Natural killer cell (primary cell): ENCODE data around the gene MPND. TPM values are rescaled to one million over a fixed set of nuclear protein-coding genes. Genes with fewer than 3 reads are reported as not detected.

Experiments used
- ATAC-seq, 3 donors: fragments of 150-1000 bp in 2 of 3; fragments of 200-7000 bp in 1 of 3; cut with Tn5 transposase; 1 replicate in 1 of 3; 2 replicates in 2 of 3; pipeline ENCODE4 v1.10.0; 2021; ENCODE audit warnings: mild to moderate bottlenecking in 2 of 3, moderate library complexity in 2 of 3
- DNase-seq, 2 donors: peaks; one replicate each; pipeline versions ENCODE4 v3.0.0 to v3.0.0-alpha.2; 2013 to 2021; ENCODE audit warnings: mixed read lengths in 1 of 2
- H3K27ac ChIP-seq: one replicate; pipeline ENCODE4 v1.5.1; 2013; ENCODE audit warnings: mild to moderate bottlenecking, low read length
- H3K27me3 ChIP-seq: one replicate; pipeline ENCODE4 v1.6.1; 2013; ENCODE audit warnings: low read length; ENCODE audit not compliant: control insufficient read depth, insufficient read depth
- H3K36me3 ChIP-seq: one replicate; pipeline ENCODE4 v1.6.1; 2013; ENCODE audit warnings: low read length; ENCODE audit not compliant: control insufficient read depth, insufficient read depth
- H3K4me1 ChIP-seq: one replicate; pipeline ENCODE4 v1.6.1; 2013; ENCODE audit warnings: low read length; ENCODE audit not compliant: control insufficient read depth, insufficient read depth
- H3K4me3 ChIP-seq: one replicate; pipeline ENCODE4 v1.5.1; 2013; ENCODE audit warnings: low read length
- H3K9me3 ChIP-seq: one replicate; pipeline ENCODE4 v1.6.1; 2013; ENCODE audit warnings: low read length; ENCODE audit not compliant: control insufficient read depth, insufficient read depth
- H3K27ac Mint-ChIP-seq, 2 donors: one replicate each; pipeline ENCODE4 v1.8.0; 2022; ENCODE audit warnings: mild to moderate bottlenecking in 2 of 2, mixed read lengths in 2 of 2, moderate library complexity in 1 of 2
- H3K27me3 Mint-ChIP-seq, 2 donors: one replicate each; pipeline ENCODE4 v1.8.0; 2022; ENCODE audit warnings: low read depth in 2 of 2, mixed read lengths in 2 of 2
- H3K36me3 Mint-ChIP-seq: one replicate; pipeline ENCODE4 v1.8.0; 2022; ENCODE audit warnings: mixed read lengths
- H3K4me1 Mint-ChIP-seq, 2 donors: one replicate each; pipeline ENCODE4 v1.8.0; 2022; ENCODE audit warnings: mixed read lengths in 2 of 2
- H3K4me3 Mint-ChIP-seq: one replicate; pipeline ENCODE4 v1.8.0; 2022; ENCODE audit warnings: mild to moderate bottlenecking, moderate library complexity, mixed read lengths
- H3K9me3 Mint-ChIP-seq, 2 donors: one replicate each; pipeline ENCODE4 v1.8.0; 2022; ENCODE audit warnings: mixed read lengths in 2 of 2
- WGBS: methylation state at CpG from one replicate; pipeline ENCODE4 v1.1.7; 2013; ENCODE audit warnings: missing lambda C conversion rate; ENCODE audit not compliant: insufficient coverage; 5-methylcytosine and 5-hydroxymethylcytosine counted together
- intact Hi-C: fragments of 100-400 bp; cut with micrococcal nuclease; formaldehyde crosslinking; loops from one replicate; pipeline ENCODE4 v1.14.2; 2022
- total RNA-seq, 4 donors: library from RNA; stranded (reverse); fragments of 120-200 nt in 1 of 4; gene quantifications; one replicate each; pipeline versions ENCODE4 v1.2.3 to v1.2.4, GENCODE V29; 2013 to 2022
- TF ChIP-seq, protein P1 (sequence below): fragments of 200-600 bp; IDR thresholded peaks from one replicate; pipeline ENCODE4 v1.8.0; 2022; ENCODE audit warnings: antibody characterized with exemption

Gene MPND
- total RNA-seq, 3 donors from 2014 or later (not counting 1 experiment from before 2014, with no cell fraction given): 30.4 to 38.4 (median 31.1) TPM

DNA sequence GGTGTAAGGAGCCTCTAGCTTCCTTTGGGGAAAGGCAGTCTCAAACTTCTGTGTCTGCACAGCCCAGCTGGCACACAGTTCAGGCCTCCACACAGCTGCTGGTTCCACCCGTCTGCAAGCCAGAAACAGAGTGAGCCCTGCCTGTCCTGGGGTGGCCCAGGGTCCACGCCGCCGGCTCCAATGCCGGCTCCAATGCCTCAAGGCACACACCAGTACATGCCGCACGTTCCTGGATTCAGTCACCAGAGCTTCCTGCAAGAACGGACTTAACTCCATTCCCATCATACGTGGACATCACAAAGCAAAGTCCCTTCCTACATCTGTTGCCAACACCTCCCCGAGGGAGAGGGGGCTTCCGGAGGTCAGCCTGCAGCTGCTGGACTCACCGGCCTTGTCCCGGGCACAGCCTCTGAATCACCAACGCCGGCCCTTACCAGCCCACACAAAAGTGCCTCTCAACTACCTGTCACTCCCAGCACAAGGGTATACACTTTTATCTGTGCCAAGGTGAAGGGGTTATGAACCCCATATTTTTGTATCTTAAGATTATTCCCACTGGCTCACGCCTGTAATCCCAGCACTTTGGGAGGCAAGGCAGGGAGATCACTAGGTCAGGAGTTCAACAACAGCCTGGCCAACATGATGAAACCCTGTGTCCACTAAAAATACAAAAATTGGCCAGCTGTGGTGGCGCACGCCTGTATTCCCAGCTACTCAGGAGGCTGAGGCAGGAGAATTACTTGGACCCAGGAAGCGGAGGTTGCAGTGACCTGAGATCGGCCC is 48.5 kb downstream of the MPND start:
- H3K4me3 ChIP-seq: no peak overlapping the region
- peaks cover 14% of the 10 kb centered on the region for H3K36me3 ChIP-seq
- peaks cover 35% of the 10 kb centered on the region for H3K4me1 ChIP-seq
- TF ChIP-seq, protein P1, sequence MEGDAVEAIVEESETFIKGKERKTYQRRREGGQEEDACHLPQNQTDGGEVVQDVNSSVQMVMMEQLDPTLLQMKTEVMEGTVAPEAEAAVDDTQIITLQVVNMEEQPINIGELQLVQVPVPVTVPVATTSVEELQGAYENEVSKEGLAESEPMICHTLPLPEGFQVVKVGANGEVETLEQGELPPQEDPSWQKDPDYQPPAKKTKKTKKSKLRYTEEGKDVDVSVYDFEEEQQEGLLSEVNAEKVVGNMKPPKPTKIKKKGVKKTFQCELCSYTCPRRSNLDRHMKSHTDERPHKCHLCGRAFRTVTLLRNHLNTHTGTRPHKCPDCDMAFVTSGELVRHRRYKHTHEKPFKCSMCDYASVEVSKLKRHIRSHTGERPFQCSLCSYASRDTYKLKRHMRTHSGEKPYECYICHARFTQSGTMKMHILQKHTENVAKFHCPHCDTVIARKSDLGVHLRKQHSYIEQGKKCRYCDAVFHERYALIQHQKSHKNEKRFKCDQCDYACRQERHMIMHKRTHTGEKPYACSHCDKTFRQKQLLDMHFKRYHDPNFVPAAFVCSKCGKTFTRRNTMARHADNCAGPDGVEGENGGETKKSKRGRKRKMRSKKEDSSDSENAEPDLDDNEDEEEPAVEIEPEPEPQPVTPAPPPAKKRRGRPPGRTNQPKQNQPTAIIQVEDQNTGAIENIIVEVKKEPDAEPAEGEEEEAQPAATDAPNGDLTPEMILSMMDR: no peak
- H3K27me3 ChIP-seq: no peaks in the 10 kb centered on the region
- no peak for ATAC-seq
- H3K9me3 ChIP-seq: no peaks in the 10 kb centered on the region
- H3K27me3 Mint-ChIP-seq: no peaks in the 10 kb centered on the region
- no peak for DNase-seq
- no peaks in the 10 kb centered on the region for H3K36me3 Mint-ChIP-seq
- no peaks in the 10 kb centered on the region for H3K9me3 Mint-ChIP-seq
- no peak overlapping the region for H3K27ac ChIP-seq
- no peak overlapping the region for H3K27ac Mint-ChIP-seq
- peaks cover 35 to 42% of the 10 kb centered on the region in 2 donors for H3K4me1 Mint-ChIP-seq
- WGBS: 96% methylated on average over 20 of the region's 20 CpGs
- no peak overlapping the region for H3K4me3 Mint-ChIP-seq
- intact Hi-C loops: no loop called here

DNA sequence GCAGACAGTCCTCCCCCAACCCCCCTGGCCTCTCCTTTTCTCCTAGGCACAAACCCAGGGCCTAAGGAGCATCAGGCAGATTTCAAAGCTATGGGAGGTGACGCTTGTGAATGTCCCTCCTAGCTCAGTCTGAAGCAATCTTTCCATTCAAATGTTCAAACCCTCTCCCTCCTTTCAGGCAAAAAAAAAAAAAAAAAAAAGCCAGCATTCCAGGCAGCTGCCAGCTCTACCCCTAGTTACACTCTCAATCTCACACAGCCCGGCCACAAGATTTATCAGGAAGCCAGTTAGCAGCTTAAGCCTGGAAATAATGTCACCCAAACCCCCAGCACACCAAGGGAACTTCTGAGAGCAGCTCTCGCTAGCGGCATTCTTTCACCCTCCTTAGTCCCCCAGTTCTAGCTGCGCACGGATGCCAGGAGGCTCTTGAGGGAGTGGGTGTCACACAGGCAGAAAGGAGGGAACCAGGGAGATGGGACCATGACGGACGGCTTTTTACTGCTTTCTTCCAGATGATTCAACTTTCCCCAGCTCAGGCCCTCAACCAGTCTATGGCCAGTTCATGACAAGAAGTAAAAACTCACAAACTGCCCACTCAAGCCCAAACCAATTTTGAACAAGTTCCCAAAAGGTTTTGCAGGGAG is 50.7 kb downstream of the MPND start:
- no peaks in the 10 kb centered on the region for H3K27me3 Mint-ChIP-seq
- H3K4me3 Mint-ChIP-seq: no peak overlapping the region
- no peaks in the 10 kb centered on the region for H3K27me3 ChIP-seq
- H3K4me1 Mint-ChIP-seq: peaks cover 39 to 48% of the 10 kb centered on the region in 2 donors
- no peaks in the 10 kb centered on the region for H3K9me3 Mint-ChIP-seq
- peaks cover 11% of the 10 kb centered on the region for H3K36me3 ChIP-seq
- no peak overlapping the region for H3K27ac ChIP-seq
- 92% methylated on average over 8 of the region's 8 CpGs for WGBS
- H3K9me3 ChIP-seq: no peaks in the 10 kb centered on the region
- no peak overlapping the region for H3K4me3 ChIP-seq
- H3K4me1 ChIP-seq: peaks cover 48% of the 10 kb centered on the region
- H3K36me3 Mint-ChIP-seq: no peaks in the 10 kb centered on the region
- TF ChIP-seq, protein P1: no peak
- peak overlapping the region; percentile 17 to 32 for H3K27ac Mint-ChIP-seq
- DNase-seq (no peak), ATAC-seq (no peak)
- intact Hi-C loops: no loop called here

DNA sequence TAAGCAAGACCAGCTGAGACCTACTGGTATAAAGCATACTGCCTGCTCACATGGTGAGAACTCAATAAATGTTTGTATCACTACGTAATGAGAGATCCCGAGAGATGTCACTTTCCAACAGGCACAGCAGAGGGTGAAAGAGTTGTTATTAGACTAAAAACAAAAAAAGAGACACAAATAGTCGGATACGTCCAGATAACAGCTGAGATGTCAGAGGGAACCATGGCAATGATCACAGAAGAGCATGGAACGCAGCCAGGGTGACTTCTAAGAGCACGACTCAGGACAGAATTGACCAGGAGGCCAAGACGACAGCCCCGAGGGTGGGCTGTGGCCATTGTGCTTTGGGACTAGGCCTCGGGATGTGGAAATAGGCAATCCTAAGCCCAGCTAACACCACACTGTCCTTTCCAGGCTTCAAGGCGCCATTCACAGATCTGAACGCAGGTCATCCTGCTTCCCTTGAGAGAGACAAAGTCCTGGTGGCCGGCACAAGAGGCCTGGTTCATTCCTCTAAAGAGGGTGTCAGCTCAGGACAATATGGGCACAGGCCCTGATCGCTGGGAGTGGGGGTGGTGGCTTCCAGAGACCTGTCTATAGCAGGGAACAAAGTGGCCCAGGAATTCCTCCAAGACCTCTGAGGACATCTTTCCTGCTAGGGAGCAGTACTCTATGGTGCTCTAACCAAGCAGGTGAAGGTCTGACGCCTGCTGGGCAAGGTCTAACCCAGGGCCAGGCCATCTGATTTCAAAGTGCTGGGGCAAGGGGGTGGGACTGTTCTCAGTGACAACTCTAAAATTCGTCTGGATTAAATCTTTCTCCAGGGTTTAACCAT is 53.8 kb downstream of the MPND start:
- DNase-seq (no peak), ATAC-seq (no peak)
- H3K27ac ChIP-seq: no peak overlapping the region
- no peaks in the 10 kb centered on the region for H3K36me3 Mint-ChIP-seq
- H3K9me3 ChIP-seq: no peaks in the 10 kb centered on the region
- no peaks in the 10 kb centered on the region for H3K9me3 Mint-ChIP-seq
- H3K36me3 ChIP-seq: peaks cover 11% of the 10 kb centered on the region
- peaks cover 47% of the 10 kb centered on the region for H3K4me1 ChIP-seq
- H3K4me3 Mint-ChIP-seq: peak overlapping the region; percentile 11
- WGBS: 96% methylated on average over 14 of the region's 15 CpGs
- no peak overlapping the region for H3K27ac Mint-ChIP-seq
- H3K4me1 Mint-ChIP-seq: peaks cover 47 to 56% of the 10 kb centered on the region in 2 donors
- H3K27me3 ChIP-seq: no peaks in the 10 kb centered on the region
- intact Hi-C loops: no loop called here
- H3K4me3 ChIP-seq: no peak overlapping the region
- TF ChIP-seq, protein P1: no peak
- no peaks in the 10 kb centered on the region for H3K27me3 Mint-ChIP-seq
